SU-DHL-6 (cell line): ENCODE data around the gene FOXP4.

Source experiments
- H2AFZ ChIP-seq: fragments of 200-600 bp; sonication (generic); 2 replicates; pipeline ENCODE4 v1.6.1; 2014; ENCODE audit warnings: low read depth, mild to moderate bottlenecking, moderate library complexity, mixed read lengths, antibody characterized with exemption, low read length; ENCODE audit not compliant: severe bottlenecking
- H3F3A ChIP-seq: fragments of 200-600 bp; shearing (Covaris generic); 2 replicates; pipeline ENCODE4 v1.6.0; 2016; ENCODE audit warnings: antibody characterized with exemption, mild to moderate bottlenecking; ENCODE audit not compliant: insufficient read depth
- H3K27ac ChIP-seq: fragments of 200-600 bp; sonication (generic); 2 replicates; pipeline ENCODE4 v1.5.1; 2016; ENCODE audit warnings: low read depth, mild to moderate bottlenecking, low read length, moderate library complexity, mixed read lengths
- H3K27me3 ChIP-seq: fragments of 200-600 bp; sonication (generic), shearing (Covaris generic); 2 replicates; pipeline ENCODE4 v1.6.0; 2014; ENCODE audit warnings: mild to moderate bottlenecking, low read length
- H3K36me3 ChIP-seq: fragments of 200-600 bp; sonication (generic); 2 replicates; pipeline ENCODE4 v1.6.1; 2014; ENCODE audit warnings: mild to moderate bottlenecking, low read length, mixed read lengths
- H3K4me2 ChIP-seq: fragments of 300-600, 200-600 bp; shearing (Covaris generic), sonication (generic); 2 replicates; pipeline ENCODE4 v1.6.0; 2014; ENCODE audit warnings: low read length, low read depth, mild to moderate bottlenecking; ENCODE audit not compliant: poor library complexity, severe bottlenecking
- H3K4me3 ChIP-seq: fragments of 200-600 bp; sonication (generic); 2 replicates; pipeline ENCODE4 v1.5.1; 2014; ENCODE audit warnings: antibody characterized with exemption, low read length, mild to moderate bottlenecking, mixed read lengths; ENCODE audit not compliant: insufficient read depth, poor library complexity, severe bottlenecking
- H3K79me2 ChIP-seq: fragments of 200-600 bp; sonication (generic); 2 replicates; pipeline ENCODE4 v1.6.1; 2014; ENCODE audit warnings: mild to moderate bottlenecking, low read length, moderate library complexity; ENCODE audit not compliant: insufficient read depth
- H3K9ac ChIP-seq: fragments of 200-600 bp; sonication (generic); 2 replicates; pipeline ENCODE4 v1.7.0; 2014; ENCODE audit warnings: mild to moderate bottlenecking, low read length
- H3K9me2 ChIP-seq: fragments of 200-600 bp; sonication (generic); replicated peaks from 2 replicates; pipeline ENCODE4 v1.6.1; 2014; ENCODE audit warnings: low read length; ENCODE audit not compliant: insufficient read depth
- H3K9me3 ChIP-seq: fragments of 200-600 bp; sonication (generic); 2 replicates; pipeline ENCODE4 v1.6.1; 2014; ENCODE audit warnings: low read length, mixed read lengths; ENCODE audit not compliant: insufficient read depth
- H4K20me1 ChIP-seq: fragments of 200-600 bp; sonication (generic); 2 replicates; pipeline ENCODE4 v1.6.1; 2014; ENCODE audit warnings: low read depth, mild to moderate bottlenecking, antibody characterized with exemption, low read length, moderate library complexity, mixed read lengths
- EZH2phosphoT487 ChIP-seq: fragments of 200-600 bp; sonication (generic), shearing (Covaris generic); conservative IDR thresholded peaks from 2 replicates; pipeline ENCODE4 v1.6.1; 2018; ENCODE audit warnings: mild to moderate bottlenecking, antibody characterized with exemption, low read length, moderate library complexity, mixed read lengths
- TF ChIP-seq, protein P1 (sequence below): fragments of 200-600 bp; sonication (generic); IDR thresholded peaks from one replicate; pipeline ENCODE4 v1.5.1; 2017; ENCODE audit warnings: antibody characterized with exemption, mild to moderate bottlenecking, low read length, moderate library complexity; ENCODE audit not compliant: insufficient read depth, poor library complexity, severe bottlenecking

FOXP4 gene

DNA sequence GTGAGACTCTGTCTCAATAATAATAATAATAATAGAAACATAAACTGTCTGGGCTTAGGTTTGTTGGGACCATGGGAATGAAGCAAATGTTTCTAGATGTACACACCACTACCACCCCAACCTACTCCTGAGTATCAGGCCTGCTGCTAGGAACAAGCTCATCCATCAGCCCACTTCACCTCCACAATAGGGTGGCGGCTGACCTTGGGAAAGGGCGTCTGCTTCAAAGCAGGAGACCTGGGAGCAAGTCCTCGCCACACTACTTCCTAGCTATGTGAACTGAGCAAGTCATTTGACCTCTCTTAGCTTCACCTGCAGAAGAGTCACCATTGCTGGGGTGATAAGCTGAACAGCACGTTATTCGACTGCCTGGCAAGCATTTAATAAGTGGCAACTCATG, 3.1 kb upstream of the FOXP4 start:
- Histone ChIP-seq H3K27me3 (no peaks in the 10 kb centered on the region), H3K79me2 (peaks cover 11% of the 10 kb centered on the region; the same call in 1 of the 2 replicates), H4K20me1 (peaks cover 6% of the 10 kb centered on the region; the same call in 1 of the 2 replicates), H3K9me3 (no peaks in the 10 kb centered on the region), H3K9ac (no peak overlapping the region), H3K4me3 (no peak overlapping the region), H3K4me2 (no peak overlapping the region), H3F3A (no peaks in the 10 kb centered on the region), H3K36me3 (no peaks in the 10 kb centered on the region), H2AFZ (no peak overlapping the region), H3K27ac (no peak overlapping the region), H3K9me2 (no peaks in the 10 kb centered on the region)
- TF ChIP-seq EZH2phosphoT487 = no peak
- TF ChIP-seq, protein P1, sequence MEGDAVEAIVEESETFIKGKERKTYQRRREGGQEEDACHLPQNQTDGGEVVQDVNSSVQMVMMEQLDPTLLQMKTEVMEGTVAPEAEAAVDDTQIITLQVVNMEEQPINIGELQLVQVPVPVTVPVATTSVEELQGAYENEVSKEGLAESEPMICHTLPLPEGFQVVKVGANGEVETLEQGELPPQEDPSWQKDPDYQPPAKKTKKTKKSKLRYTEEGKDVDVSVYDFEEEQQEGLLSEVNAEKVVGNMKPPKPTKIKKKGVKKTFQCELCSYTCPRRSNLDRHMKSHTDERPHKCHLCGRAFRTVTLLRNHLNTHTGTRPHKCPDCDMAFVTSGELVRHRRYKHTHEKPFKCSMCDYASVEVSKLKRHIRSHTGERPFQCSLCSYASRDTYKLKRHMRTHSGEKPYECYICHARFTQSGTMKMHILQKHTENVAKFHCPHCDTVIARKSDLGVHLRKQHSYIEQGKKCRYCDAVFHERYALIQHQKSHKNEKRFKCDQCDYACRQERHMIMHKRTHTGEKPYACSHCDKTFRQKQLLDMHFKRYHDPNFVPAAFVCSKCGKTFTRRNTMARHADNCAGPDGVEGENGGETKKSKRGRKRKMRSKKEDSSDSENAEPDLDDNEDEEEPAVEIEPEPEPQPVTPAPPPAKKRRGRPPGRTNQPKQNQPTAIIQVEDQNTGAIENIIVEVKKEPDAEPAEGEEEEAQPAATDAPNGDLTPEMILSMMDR = no peak

DNA sequence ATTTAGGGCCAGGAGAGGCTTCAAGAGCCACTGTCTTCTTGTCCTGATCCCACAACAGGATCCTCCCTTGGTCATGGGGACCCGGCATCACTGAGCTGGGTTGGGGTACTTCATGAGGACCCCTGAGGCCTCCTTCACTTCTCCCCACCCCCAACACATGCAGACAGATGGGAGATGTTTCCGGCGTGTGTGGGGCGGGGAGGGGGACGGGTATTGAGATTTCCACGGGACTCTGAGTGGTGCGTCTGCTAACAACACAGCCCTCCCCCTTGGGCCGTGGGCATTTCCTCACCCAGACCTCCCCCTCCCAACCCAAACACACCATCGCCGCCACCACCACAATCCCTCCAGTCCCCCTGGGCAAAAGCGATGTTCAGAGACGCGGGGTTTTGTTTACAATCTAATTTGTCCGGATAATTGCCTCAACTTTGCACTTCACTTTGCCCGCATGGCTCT, 906 bp upstream of the FOXP4 start:
- peak overlapping the region; percentile 68 for H3K9ac ChIP-seq
- peaks cover 14% of the 10 kb centered on the region; the same call in 1 of the 2 replicates for H3K79me2 ChIP-seq
- TF ChIP-seq EZH2phosphoT487 = no peak
- TF ChIP-seq, protein P1 = no peak
- H3K9me2 ChIP-seq = no peaks in the 10 kb centered on the region
- H3F3A ChIP-seq = no peaks in the 10 kb centered on the region
- no peaks in the 10 kb centered on the region for H3K27me3 ChIP-seq
- H3K9me3 ChIP-seq = no peaks in the 10 kb centered on the region
- no peaks in the 10 kb centered on the region for H3K36me3 ChIP-seq
- H3K4me2 ChIP-seq = peak overlapping the region; percentile 64
- peak overlapping the region; percentile 61 for H3K4me3 ChIP-seq
- peak overlapping the region; percentile 34; the same call in 1 of the 2 replicates for H3K27ac ChIP-seq
- H2AFZ ChIP-seq = peak overlapping the region; percentile 91
- peaks cover 6% of the 10 kb centered on the region; the same call in 1 of the 2 replicates for H4K20me1 ChIP-seq

DNA sequence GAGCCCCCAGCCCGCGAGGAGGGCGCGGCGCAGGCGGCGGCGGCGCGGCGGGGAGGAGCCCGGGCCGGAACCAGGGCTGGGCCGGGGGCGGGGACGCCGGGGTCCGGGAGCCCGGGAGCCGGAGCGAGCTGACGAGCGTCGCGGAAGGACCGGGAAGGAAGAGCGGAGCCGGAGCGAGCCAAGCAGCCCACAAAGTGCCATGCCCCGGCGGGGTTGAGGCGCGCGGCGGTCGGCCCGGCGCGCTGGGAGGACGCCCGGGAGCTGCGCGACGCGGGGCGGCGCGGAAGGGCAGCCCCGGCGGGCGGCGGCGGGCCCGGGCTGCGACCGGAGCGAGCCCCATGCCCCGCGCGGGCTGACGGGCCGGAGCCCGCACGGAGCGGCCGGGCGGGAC, 289 bp downstream of the FOXP4 start:
- peaks cover 2% of the 10 kb centered on the region; the same call in 1 of the 2 replicates for H4K20me1 ChIP-seq
- H3K9me2 ChIP-seq = no peaks in the 10 kb centered on the region
- H3K9me3 ChIP-seq = no peaks in the 10 kb centered on the region
- H3K27me3 ChIP-seq = no peaks in the 10 kb centered on the region
- peaks cover 14% of the 10 kb centered on the region; the same call in 1 of the 2 replicates for H3K79me2 ChIP-seq
- H2AFZ ChIP-seq = no peak overlapping the region
- TF ChIP-seq, protein P1 = no peak
- TF ChIP-seq EZH2phosphoT487 = no peak
- peak overlapping the region; percentile 82 for H3K4me2 ChIP-seq
- peak overlapping the region; percentile 61 for H3K9ac ChIP-seq
- peak overlapping the region; percentile 61 for H3K4me3 ChIP-seq
- peak overlapping the region; percentile 5; the same call in 1 of the 2 replicates for H3K27ac ChIP-seq
- H3K36me3 ChIP-seq = no peaks in the 10 kb centered on the region
- H3F3A ChIP-seq = no peaks in the 10 kb centered on the region
